Liver (tissue), 3 donors: Measurements from ENCODE around the gene DPP4.

Experiments used
- GABPA ChIP-seq, 2 donors: IDR thresholded peaks in 1 of 2; conservative IDR thresholded peaks in 1 of 2; 2 replicates each; pipeline ENCODE4 v1.6.1; 2016; ENCODE audit warnings: antibody characterized with exemption in 2 of 2, mild to moderate bottlenecking in 1 of 2, moderate library complexity in 1 of 2
- HNF4G ChIP-seq: IDR thresholded peaks from 2 replicates; pipeline ENCODE4 v1.6.1; 2016; ENCODE audit warnings: antibody characterized with exemption
- JUND ChIP-seq, 2 donors: IDR thresholded peaks; 2 replicates each; pipeline ENCODE4 v1.6.1; 2016; ENCODE audit warnings: antibody characterized with exemption in 2 of 2
- RAD21 ChIP-seq, 2 donors: IDR thresholded peaks; 2 replicates each; pipeline ENCODE4 v1.6.1; 2016; ENCODE audit warnings: antibody characterized with exemption in 2 of 2, mild to moderate bottlenecking in 2 of 2
- REST ChIP-seq: IDR thresholded peaks from 2 replicates; pipeline ENCODE4 v1.6.1; 2016; ENCODE audit warnings: antibody characterized with exemption, mild to moderate bottlenecking
- RXRA ChIP-seq, 2 donors: IDR thresholded peaks; 2 replicates each; pipeline ENCODE4 v1.6.1; 2017 to 2018; ENCODE audit warnings: antibody characterized with exemption in 2 of 2, mild to moderate bottlenecking in 1 of 2
- TAF1 ChIP-seq: conservative IDR thresholded peaks from 2 replicates; pipeline ENCODE4 v1.6.1; 2016; ENCODE audit warnings: antibody characterized with exemption, mild to moderate bottlenecking
- YY1 ChIP-seq: IDR thresholded peaks from 2 replicates; pipeline ENCODE4 v1.6.1; 2016; ENCODE audit warnings: antibody characterized with exemption, mild to moderate bottlenecking
- TF ChIP-seq, protein P1 (sequence below): IDR thresholded peaks from 2 replicates; pipeline ENCODE4 v1.6.1; 2016; ENCODE audit warnings: antibody characterized with exemption
- TF ChIP-seq, protein P2 (sequence below): fragments of 150-350 bp; IDR thresholded peaks from 2 replicates; pipeline ENCODE4 v1.5.1; 2017; ENCODE audit warnings: improper control_type of control experiment, low read depth, low read length; ENCODE audit not compliant: missing input control
- TF ChIP-seq, protein P3 (sequence below): IDR thresholded peaks from 2 replicates; pipeline ENCODE4 v1.6.1; 2016; ENCODE audit warnings: antibody characterized with exemption
- donor health status: healthy.
- donor health status: healthy.

DNA sequence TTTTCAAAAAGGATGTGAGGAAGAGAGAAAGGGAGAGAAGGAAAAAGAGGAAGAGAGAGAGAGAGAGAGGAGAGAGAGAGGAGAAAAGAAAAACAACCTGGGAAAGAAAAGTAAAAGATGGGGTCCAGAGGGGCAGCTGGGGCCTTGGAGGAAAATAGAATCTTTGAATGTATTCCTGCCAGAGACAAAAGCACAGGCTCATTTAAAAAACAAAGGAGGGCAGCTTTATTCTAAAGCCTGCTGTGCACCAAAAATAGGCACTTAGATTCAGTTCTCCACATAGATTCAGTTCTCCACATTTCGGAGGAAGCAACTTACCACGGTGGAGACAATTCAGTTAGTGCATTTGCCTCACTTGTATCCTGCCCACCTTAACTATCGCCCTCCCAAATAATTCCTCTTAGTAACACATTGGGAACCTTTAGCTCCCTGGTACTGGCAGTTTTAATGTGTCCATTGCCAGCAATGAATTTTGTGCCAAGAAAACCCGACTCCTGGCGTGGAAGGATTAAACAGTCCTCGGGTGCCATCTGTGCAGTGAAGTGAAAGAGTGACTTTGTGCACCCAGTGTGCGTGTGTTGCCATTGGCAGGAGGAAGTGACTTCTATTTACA lies 71.3 kb downstream of the DPP4 start:
- TF ChIP-seq, protein P1, sequence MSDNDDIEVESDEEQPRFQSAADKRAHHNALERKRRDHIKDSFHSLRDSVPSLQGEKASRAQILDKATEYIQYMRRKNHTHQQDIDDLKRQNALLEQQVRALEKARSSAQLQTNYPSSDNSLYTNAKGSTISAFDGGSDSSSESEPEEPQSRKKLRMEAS = no peak
- TF ChIP-seq HNF4G (no peak), REST (no peak), TAF1 (no peak), RXRA (IDR thresholded peaks at IDR 0.05) (no peak), RAD21 (IDR thresholded peaks at IDR 0.05) (no peak), JUND (IDR thresholded peaks at IDR 0.05) (no peak), GABPA (IDR thresholded peaks at IDR 0.05 in 1 of 2, conservative IDR thresholded peaks at IDR 0.05 in 1 of 2) (no peak), YY1 (no peak)
- TF ChIP-seq, protein P2, sequence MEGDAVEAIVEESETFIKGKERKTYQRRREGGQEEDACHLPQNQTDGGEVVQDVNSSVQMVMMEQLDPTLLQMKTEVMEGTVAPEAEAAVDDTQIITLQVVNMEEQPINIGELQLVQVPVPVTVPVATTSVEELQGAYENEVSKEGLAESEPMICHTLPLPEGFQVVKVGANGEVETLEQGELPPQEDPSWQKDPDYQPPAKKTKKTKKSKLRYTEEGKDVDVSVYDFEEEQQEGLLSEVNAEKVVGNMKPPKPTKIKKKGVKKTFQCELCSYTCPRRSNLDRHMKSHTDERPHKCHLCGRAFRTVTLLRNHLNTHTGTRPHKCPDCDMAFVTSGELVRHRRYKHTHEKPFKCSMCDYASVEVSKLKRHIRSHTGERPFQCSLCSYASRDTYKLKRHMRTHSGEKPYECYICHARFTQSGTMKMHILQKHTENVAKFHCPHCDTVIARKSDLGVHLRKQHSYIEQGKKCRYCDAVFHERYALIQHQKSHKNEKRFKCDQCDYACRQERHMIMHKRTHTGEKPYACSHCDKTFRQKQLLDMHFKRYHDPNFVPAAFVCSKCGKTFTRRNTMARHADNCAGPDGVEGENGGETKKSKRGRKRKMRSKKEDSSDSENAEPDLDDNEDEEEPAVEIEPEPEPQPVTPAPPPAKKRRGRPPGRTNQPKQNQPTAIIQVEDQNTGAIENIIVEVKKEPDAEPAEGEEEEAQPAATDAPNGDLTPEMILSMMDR = no peak
- TF ChIP-seq, protein P3, sequence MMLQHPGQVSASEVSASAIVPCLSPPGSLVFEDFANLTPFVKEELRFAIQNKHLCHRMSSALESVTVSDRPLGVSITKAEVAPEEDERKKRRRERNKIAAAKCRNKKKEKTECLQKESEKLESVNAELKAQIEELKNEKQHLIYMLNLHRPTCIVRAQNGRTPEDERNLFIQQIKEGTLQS = no peak
